Pancreas (tissue), 10 donors: Measurements from ENCODE around the gene CTDP1. TPM values are rescaled to one million over a fixed set of nuclear protein-coding genes. Genes with fewer than 3 reads are reported as not detected.

ENCODE experiments used
- ATAC-seq, 4 donors: fragments of 200-7000 bp; cut with Tn5 transposase; one replicate each; pipeline versions ENCODE4 v1.8.0 to v1.9.1; 2020; ENCODE audit warnings: mild to moderate bottlenecking in 4 of 4, moderate library complexity in 4 of 4
- DNase-seq, 6 donors: peaks; one replicate each; pipeline ENCODE4 v3.0.0-alpha.2; 2020
- FAIRE-seq: peaks from 2 replicates; lab custom pipeline; 2012; peaks lifted over from hg19 to GRCh38; lab: Jason Lieb, UNC
- H3K27ac ChIP-seq, 4 donors: fragments of 200-600 bp; sonication (generic); 1 replicate in 3 of 4; 2 replicates in 1 of 4; pipeline versions ENCODE4 v1.5.0 to v1.8.0; 2020
- H3K27me3 ChIP-seq, 4 donors: fragments of 200-600 bp; one replicate each; pipeline ENCODE4 v1.8.0; 2021
- H3K36me3 ChIP-seq, 3 donors: fragments of 200-600 bp; sonication (generic) in 1 of 3; one replicate each; pipeline versions ENCODE4 v1.5.0 to v1.8.0; 2020 to 2021
- H3K4me1 ChIP-seq, 3 donors: fragments of 200-600 bp; one replicate each; pipeline ENCODE4 v1.8.0; 2021
- H3K4me3 ChIP-seq, 4 donors: fragments of 200-600 bp; sonication (generic) in 2 of 4; one replicate each; pipeline versions ENCODE4 v1.5.0 to v1.8.0; 2020 to 2021
- H3K9me3 ChIP-seq, 4 donors: fragments of 200-600 bp; one replicate each; pipeline ENCODE4 v1.8.0; 2021
- WGBS, 2 donors: extraction: QIAGEN DNeasy Blood & Tissue Kit; methylation state at CpG; one replicate each; pipeline ENCODE4 v1.1.7; 2013; 5-methylcytosine and 5-hydroxymethylcytosine counted together
- intact Hi-C, 3 donors: fragments of 100-400 bp; cut with DNase I; formaldehyde crosslinking; loops; one replicate each; pipeline versions ENCODE4 v1.11.1 to v1.14.2; 2022
- polyA plus RNA-seq, 2 donors: library from polyadenylated mRNA; stranded (reverse); fragments of 200-250 nt; gene quantifications; one replicate each; pipeline ENCODE4 v1.2.3, GENCODE V29; 2013
- total RNA-seq, 6 donors: library from RNA; stranded (reverse); fragmentation: NEBNext Ultra II Directional in 4 of 6; extraction: Animal tissue kit (Norgen Biotek cat#: 25700) in 4 of 6; gene quantifications; one replicate each; pipeline versions ENCODE4 v1.2.1 to v1.2.4, GENCODE V29; 2021 to 2023
- TF ChIP-seq, protein P1 (sequence below), 4 donors: fragments of 200-600 bp; sonication (generic) in 3 of 4; IDR thresholded peaks; one replicate each; pipeline versions ENCODE4 v1.5.0 to v1.8.0; 2021; ENCODE audit warnings: antibody characterized with exemption in 4 of 4
- donor health status: healthy with polysubstance abuse.
- donor health status: DM: no; HTN: no; CAD: no; lungs with moderate emphysema.
- donor health status: DM: no; HTN: no; CAD: no.
- donor health status: control.
- donor health status: control.
- donor health status: Bipolar disorder and iron deficiency.
- donor health status: DM: yes; HTN: yes; CAD: no.
- donor health status: DM: no; HTN: no; CAD: no.
- donor health status: DM: no; HTN: no; CAD: no.
- donor health status: DM: yes; HTN: yes; CAD: no.

CTDP1 gene
- total and polyA plus RNA-seq, 8 donors, result 9.8 to 14.4 (median 10.5) TPM

GRCh38 chr18:79781331-79781941, 101.8 kb downstream of the CTDP1 start:
- H3K4me3 ChIP-seq, result no peak overlapping the region
- 57 to 63% methylated on average over 17 of the region's 17 CpGs for WGBS, 2 donors
- DNase-seq (peak in 1 of 6 donors; percentile 44), ATAC-seq (peak in 1 of 4 donors; percentile 22), FAIRE-seq (no peak)
- peaks cover 0 to 4% (median 0%) of the 10 kb centered on the region in 4 donors for H3K27me3 ChIP-seq
- intact Hi-C loops, result no loop called here
- no peaks in the 10 kb centered on the region for H3K36me3 ChIP-seq
- H3K4me1 ChIP-seq, result no peaks in the 10 kb centered on the region
- TF ChIP-seq, protein P1, sequence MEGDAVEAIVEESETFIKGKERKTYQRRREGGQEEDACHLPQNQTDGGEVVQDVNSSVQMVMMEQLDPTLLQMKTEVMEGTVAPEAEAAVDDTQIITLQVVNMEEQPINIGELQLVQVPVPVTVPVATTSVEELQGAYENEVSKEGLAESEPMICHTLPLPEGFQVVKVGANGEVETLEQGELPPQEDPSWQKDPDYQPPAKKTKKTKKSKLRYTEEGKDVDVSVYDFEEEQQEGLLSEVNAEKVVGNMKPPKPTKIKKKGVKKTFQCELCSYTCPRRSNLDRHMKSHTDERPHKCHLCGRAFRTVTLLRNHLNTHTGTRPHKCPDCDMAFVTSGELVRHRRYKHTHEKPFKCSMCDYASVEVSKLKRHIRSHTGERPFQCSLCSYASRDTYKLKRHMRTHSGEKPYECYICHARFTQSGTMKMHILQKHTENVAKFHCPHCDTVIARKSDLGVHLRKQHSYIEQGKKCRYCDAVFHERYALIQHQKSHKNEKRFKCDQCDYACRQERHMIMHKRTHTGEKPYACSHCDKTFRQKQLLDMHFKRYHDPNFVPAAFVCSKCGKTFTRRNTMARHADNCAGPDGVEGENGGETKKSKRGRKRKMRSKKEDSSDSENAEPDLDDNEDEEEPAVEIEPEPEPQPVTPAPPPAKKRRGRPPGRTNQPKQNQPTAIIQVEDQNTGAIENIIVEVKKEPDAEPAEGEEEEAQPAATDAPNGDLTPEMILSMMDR (IDR thresholded peaks at IDR 0.05), result no peak
- no peaks in the 10 kb centered on the region for H3K9me3 ChIP-seq
- H3K27ac ChIP-seq, result no peak overlapping the region

GRCh38 chr18:79782566-79783308, 103.1 kb downstream of the CTDP1 start:
- no peak overlapping the region for H3K4me3 ChIP-seq
- no peak for ATAC-seq
- H3K27me3 ChIP-seq, result peaks cover 0 to 10% (median 5%) of the 10 kb centered on the region in 4 donors
- no peaks in the 10 kb centered on the region for H3K4me1 ChIP-seq
- H3K9me3 ChIP-seq, result no peaks in the 10 kb centered on the region
- peak in 1 of 6 donors; percentile 39 for DNase-seq
- intact Hi-C loops, result no loop called here
- WGBS, 2 donors, result 78 to 79% methylated on average over 43 of the region's 43 CpGs
- no peaks in the 10 kb centered on the region for H3K36me3 ChIP-seq
- H3K27ac ChIP-seq, result no peak overlapping the region
- TF ChIP-seq, protein P1 (IDR thresholded peaks at IDR 0.05), result no peak
- FAIRE-seq, result no peak

DNA sequence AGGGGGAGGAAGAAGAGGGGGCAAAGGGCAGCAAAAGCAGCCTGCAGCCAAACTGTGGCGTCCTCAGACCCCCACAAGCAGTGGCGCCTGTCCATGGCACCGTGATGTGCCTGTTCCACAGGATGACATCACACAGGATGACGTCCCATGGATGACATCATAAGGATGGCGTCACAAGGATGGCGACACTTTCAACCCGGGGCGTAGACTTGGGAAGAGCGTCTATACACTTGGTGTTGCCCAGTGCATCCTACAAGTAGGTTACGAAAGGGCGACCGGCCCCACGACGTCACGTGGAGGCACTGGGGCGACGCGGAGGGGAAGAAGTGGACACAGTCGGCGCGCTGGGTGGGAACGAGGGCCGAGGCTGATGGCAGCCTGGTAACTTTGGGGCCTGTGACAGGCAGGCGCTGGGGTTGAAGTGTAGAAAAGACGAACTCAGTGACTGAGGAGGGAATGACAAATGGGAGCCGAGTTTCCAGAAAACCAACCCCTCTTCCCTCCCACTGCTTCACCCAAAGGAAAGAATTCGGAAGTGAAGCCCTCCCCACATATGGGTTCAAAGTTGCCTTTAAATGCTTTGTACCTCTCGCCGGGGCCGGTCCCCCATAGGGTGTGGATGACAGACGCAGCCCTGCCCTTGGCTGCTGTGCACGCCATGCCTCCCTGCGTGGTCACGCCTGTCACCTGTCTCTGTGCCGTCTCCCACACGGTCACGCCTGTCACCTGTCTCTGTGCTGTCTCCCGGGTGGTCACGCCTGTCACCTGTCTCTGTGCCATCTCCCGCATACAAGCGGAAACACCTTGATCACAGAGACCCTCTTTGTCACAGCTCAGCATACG, 104.7 kb downstream of the CTDP1 start:
- Histone ChIP-seq H3K9me3 (no peaks in the 10 kb centered on the region), H3K4me1 (peaks cover 0 to 2% (median 0%) of the 10 kb centered on the region in 3 donors), H3K4me3 (no peak overlapping the region), H3K36me3 (no peaks in the 10 kb centered on the region), H3K27me3 (peaks cover 0 to 23% (median 9%) of the 10 kb centered on the region in 4 donors), H3K27ac (no peak overlapping the region)
- peak in 1 of 6 donors; percentile 48 for DNase-seq
- TF ChIP-seq, protein P1 (IDR thresholded peaks at IDR 0.05), result no peak
- FAIRE-seq, result no peak
- 70 to 77% methylated on average over 42 of the region's 42 CpGs for WGBS, 2 donors
- ATAC-seq, result no peak
- intact Hi-C loops, result no loop called here

DNA sequence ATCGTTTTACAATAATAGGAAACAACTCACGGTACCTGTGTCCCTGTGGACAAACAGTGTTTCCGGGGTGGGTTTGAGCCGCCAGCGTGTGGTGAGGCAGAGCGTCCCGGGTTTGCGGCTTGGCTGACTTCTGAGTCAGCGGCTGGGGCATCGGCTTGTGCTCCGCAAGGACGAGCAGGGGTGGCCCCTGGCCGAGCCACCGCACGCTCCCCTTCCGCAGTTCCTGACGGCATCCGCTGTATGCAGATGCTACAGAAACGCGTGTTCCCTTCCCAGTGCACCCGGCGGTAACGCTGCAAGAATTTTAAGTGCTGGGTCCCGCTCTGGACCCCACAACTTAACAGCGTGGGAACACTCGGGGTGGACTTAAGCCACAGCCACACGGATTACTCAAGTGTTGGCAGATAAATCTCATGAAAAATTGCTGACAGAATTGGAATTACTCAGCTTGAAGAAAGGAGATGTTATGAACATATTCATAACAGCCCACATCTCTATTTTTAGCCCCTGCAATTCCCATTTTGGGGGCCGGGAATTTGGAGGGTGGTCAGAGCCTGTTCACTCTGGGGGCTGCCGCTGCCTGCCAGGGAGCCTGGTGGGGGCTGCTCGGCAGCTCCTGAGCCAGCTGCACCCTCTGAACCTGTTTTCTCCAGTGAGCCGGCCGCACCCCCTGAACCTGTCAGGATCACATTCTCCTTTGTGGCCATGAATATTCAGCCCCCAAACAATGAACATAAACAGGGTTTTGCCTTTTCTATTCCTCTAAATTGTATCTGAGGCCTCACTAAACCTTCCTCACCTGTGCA, 105.6 kb downstream of the CTDP1 start:
- H3K36me3 ChIP-seq, result no peaks in the 10 kb centered on the region
- ATAC-seq, result peak in 1 of 4 donors; percentile 16
- no peak overlapping the region for H3K4me3 ChIP-seq
- peaks cover 0 to 23% (median 9%) of the 10 kb centered on the region in 4 donors for H3K27me3 ChIP-seq
- TF ChIP-seq, protein P1 (IDR thresholded peaks at IDR 0.05), result no peak
- H3K9me3 ChIP-seq, result no peaks in the 10 kb centered on the region
- intact Hi-C loops, result no loop called here
- peak in 1 of 6 donors; percentile 36 for DNase-seq
- 51 to 57% methylated on average over 32 of the region's 32 CpGs for WGBS, 2 donors
- FAIRE-seq, result no peak
- no peak overlapping the region for H3K27ac ChIP-seq
- peaks cover 0 to 2% (median 0%) of the 10 kb centered on the region in 3 donors for H3K4me1 ChIP-seq
